ENCODE results near the gene SLCO1B1.
"Not testable (repeated sequence)": the region's sequence is repeated elsewhere in the genome, so short reads cannot be mapped to it uniquely, and the experiment has no call there.

The SLCO1B1 gene, protein sequence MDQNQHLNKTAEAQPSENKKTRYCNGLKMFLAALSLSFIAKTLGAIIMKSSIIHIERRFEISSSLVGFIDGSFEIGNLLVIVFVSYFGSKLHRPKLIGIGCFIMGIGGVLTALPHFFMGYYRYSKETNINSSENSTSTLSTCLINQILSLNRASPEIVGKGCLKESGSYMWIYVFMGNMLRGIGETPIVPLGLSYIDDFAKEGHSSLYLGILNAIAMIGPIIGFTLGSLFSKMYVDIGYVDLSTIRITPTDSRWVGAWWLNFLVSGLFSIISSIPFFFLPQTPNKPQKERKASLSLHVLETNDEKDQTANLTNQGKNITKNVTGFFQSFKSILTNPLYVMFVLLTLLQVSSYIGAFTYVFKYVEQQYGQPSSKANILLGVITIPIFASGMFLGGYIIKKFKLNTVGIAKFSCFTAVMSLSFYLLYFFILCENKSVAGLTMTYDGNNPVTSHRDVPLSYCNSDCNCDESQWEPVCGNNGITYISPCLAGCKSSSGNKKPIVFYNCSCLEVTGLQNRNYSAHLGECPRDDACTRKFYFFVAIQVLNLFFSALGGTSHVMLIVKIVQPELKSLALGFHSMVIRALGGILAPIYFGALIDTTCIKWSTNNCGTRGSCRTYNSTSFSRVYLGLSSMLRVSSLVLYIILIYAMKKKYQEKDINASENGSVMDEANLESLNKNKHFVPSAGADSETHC

DNA sequence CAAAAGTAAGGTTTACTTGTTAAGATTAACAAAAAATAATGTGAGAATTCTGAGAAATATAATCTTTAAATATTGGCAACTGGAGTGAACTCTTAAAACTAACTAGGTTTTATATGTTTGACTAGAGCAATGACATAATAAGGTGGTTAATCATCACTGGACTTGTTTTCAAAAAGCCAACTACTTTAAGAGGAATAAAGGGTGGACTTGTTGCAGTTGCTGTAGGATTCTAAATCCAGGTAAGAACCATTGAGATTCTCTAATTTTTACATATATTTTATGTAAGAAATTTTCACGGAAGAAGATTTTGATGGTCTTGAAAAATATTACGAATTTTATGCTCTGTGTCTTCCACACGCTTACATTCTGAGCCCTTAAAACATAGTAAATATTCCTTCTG, at the start of gene SLCO1B1:
Gene SLCO1B1, plus strand, starts transcription at position 197 of the 400 bp plus-strand sequence. CDS start 10,381 bp downstream, outside the sequence.
- TF ChIP-seq, protein P1, sequence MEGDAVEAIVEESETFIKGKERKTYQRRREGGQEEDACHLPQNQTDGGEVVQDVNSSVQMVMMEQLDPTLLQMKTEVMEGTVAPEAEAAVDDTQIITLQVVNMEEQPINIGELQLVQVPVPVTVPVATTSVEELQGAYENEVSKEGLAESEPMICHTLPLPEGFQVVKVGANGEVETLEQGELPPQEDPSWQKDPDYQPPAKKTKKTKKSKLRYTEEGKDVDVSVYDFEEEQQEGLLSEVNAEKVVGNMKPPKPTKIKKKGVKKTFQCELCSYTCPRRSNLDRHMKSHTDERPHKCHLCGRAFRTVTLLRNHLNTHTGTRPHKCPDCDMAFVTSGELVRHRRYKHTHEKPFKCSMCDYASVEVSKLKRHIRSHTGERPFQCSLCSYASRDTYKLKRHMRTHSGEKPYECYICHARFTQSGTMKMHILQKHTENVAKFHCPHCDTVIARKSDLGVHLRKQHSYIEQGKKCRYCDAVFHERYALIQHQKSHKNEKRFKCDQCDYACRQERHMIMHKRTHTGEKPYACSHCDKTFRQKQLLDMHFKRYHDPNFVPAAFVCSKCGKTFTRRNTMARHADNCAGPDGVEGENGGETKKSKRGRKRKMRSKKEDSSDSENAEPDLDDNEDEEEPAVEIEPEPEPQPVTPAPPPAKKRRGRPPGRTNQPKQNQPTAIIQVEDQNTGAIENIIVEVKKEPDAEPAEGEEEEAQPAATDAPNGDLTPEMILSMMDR (IDR thresholded peaks at IDR 0.05; ENCODE audit: low read length): no peak

DNA sequence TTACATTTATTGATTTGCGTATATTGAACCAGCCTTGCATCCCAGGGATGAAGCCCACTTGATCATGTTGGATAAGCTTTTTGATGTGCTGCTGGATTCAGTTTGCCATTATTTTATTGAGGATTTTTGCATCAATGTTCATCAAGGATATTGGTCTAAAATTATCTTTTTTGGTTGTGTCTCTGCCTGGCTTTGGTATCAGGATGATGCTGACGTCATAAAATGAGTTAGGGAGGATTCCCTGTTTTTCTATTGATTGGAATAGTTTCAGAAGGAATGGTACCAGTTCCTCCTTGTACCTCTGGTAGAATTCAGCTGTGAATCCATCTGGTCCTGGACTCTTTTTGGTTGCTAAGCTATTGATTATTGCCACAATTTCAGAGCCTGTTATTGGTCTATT, 46.2 kb upstream of the SLCO1B1 start:
- H3K36me3 ChIP-seq (ENCODE audit: insufficient read depth, low read length); H2AFZ ChIP-seq (ENCODE audit: low read length); H3K27me3 ChIP-seq (ENCODE audit: insufficient read depth, low read length); H3K9me2 ChIP-seq (ENCODE audit: low read depth, low read length); H3K4me3 ChIP-seq (ENCODE audit: low read depth, low read length, poor library complexity, severe bottlenecking); H3K9ac ChIP-seq (ENCODE audit: low read length); H3K9me3 ChIP-seq (ENCODE audit: low read length); H3F3A ChIP-seq (ENCODE audit: insufficient read depth, low read length); H3K4me2 ChIP-seq (ENCODE audit: low read length); H3K27ac ChIP-seq (ENCODE audit: low read depth, low read length, poor library complexity, severe bottlenecking); H4K20me1 ChIP-seq (ENCODE audit: insufficient read depth, low read length); H3K4me1 ChIP-seq (ENCODE audit: insufficient read depth, low read length, severe bottlenecking); H3K79me2 ChIP-seq (ENCODE audit: insufficient read depth, low read length): not testable (repeated sequence)

More for the DNA sequence above, at the start of gene SLCO1B1:
- Histone ChIP-seq H3K9me2 (ENCODE audit: low read depth, low read length) (no peaks in the 10 kb centered on the region), H3K36me3 (ENCODE audit: insufficient read depth, low read length) (no peaks in the 10 kb centered on the region), H3K27ac (ENCODE audit: low read depth, low read length, poor library complexity, severe bottlenecking) (no peak within 1 kb of the TSS), H3K4me2 (ENCODE audit: low read length) (no peak within 1 kb of the TSS), H4K20me1 (ENCODE audit: insufficient read depth, low read length) (no peaks in the 10 kb centered on the region), H3F3A (ENCODE audit: insufficient read depth, low read length) (no peaks in the 10 kb centered on the region), H3K9me3 (ENCODE audit: low read length) (no peaks in the 10 kb centered on the region), H3K27me3 (ENCODE audit: insufficient read depth, low read length) (no peaks in the 10 kb centered on the region), H3K4me3 (ENCODE audit: low read depth, low read length, poor library complexity, severe bottlenecking) (no peak within 1 kb of the TSS), H3K4me1 (ENCODE audit: insufficient read depth, low read length, severe bottlenecking) (no peaks in the 10 kb centered on the region), H2AFZ (ENCODE audit: low read length) (no peak within 1 kb of the TSS), H3K79me2 (ENCODE audit: insufficient read depth, low read length) (no peaks in the 10 kb centered on the region), H3K9ac (ENCODE audit: low read length) (no peak within 1 kb of the TSS)

DNA sequence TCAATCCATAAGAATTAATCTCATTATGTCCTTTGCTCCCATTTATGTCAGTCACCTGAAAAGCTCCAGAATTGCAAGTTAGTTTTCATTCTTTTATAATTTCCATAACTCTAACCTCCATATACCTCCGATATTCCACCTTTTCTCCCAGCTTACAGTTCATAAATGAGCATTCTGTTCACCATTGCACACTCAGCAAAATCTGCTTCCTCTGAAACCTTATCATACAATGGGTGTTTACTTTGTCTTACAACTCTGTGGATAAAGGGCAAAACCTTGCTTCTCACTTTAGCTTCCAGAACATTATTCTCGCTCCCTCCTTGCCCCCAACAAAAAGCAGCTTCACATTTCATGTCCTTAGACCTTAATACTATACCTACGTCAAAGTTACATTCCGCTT, 19.3 kb upstream of the SLCO1B1 start:
- Histone ChIP-seq H3K27me3 (ENCODE audit: insufficient read depth, low read length) (no peaks in the 10 kb centered on the region), H4K20me1 (ENCODE audit: insufficient read depth, low read length) (no peaks in the 10 kb centered on the region), H3K4me3 (ENCODE audit: low read depth, low read length, poor library complexity, severe bottlenecking) (no peak overlapping the region), H3K4me1 (ENCODE audit: insufficient read depth, low read length, severe bottlenecking) (no peaks in the 10 kb centered on the region), H3K79me2 (ENCODE audit: insufficient read depth, low read length) (no peaks in the 10 kb centered on the region), H2AFZ (ENCODE audit: low read length) (no peak overlapping the region), H3K27ac (ENCODE audit: low read depth, low read length, poor library complexity, severe bottlenecking) (no peak overlapping the region), H3K9me2 (ENCODE audit: low read depth, low read length) (no peaks in the 10 kb centered on the region), H3K4me2 (ENCODE audit: low read length) (no peak overlapping the region), H3K36me3 (ENCODE audit: insufficient read depth, low read length) (no peaks in the 10 kb centered on the region), H3K9me3 (ENCODE audit: low read length) (no peaks in the 10 kb centered on the region), H3K9ac (ENCODE audit: low read length) (no peak overlapping the region), H3F3A (ENCODE audit: insufficient read depth, low read length) (no peaks in the 10 kb centered on the region)
- no peak for TF ChIP-seq EZH2 (IDR thresholded peaks at IDR 0.05; ENCODE audit: borderline replicate concordance, low read length)
- TF ChIP-seq, protein P1 (IDR thresholded peaks at IDR 0.05; ENCODE audit: low read length): no peak
